M059J (cell line): ENCODE data around the gene LAMP2. TPM values are rescaled to one million over a fixed set of nuclear protein-coding genes. Genes with fewer than 3 reads are reported as not detected.
"Not testable (repeated sequence)": the region's sequence is repeated elsewhere in the genome, so short reads cannot be mapped to it uniquely, and the experiment has no call there.

Experiments used
- DNase-seq: peaks from one replicate; pipeline ENCODE4 v3.0.0-alpha.2; 2012; ENCODE audit warnings: low read depth
- total RNA-seq: library from RNA; depleted of rRNA; stranded (reverse); fragments of >200 nt; shearing (Covaris generic); gene quantifications from 2 replicates; pipeline ENCODE4 v1.2.3, GENCODE V29; 2014; rRNA removed

The LAMP2 gene
- 316 and 327 TPM in 2 replicates for total RNA-seq

DNA sequence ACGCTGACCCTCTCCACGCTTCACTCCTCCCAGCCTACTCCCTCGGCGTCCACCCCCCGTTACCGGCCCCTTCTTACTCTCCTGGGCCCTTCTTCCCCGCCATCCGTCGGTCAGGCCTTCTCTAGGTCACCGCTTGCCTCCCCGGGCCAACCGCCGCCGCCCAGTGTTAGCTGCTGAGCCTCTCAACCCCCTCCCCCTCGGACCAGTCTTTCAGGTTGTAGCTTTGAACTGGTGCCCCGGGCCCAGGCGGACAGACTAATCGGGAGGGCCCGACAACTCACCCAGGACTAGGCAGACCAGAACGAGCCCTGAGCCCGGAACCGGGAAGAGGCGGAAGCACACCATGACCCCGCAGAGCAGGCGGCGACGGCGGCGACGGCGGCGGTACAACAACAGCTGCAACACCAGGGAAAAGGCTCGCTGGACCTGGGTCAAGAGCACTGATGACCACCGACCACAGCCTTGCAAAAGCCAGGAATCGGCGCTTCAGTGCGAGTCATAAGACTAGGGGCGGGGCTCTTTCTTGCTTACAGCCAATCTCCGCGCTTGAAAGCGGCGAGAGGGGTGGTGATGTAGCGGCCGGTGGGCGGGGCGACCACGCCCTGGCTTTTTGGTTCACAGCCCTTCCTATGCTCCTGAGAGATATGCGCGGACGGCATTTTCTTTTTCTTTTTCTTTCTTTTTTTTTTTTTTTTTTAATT, at the start of gene LAMP2:
Gene LAMP2 (minus strand): TSS at position 472 of the 701 bp plus-strand sequence. CDS start 127 bp downstream, at position 345.
- DNase-seq = peak; percentile 96

DNA sequence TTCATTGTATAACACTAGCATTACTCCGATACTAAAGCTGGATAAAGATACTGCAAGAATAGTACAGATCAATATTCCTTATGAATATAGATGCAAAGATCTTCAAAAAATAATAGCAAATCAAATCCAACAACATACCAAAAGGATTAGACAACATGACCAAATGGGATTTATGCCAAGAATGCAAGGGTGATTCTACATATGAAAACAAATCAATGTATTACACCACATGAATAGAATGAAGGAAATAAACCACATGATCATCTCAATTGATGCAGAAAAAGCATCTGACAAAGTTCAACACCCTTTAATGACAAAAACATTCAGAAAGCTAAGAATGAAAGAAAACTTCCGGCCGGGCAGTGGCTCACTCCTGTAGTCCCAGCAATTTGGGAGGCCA, 48.8 kb upstream of the LAMP2 start:
- DNase-seq = peak; percentile 63

- DNase-seq = peak; percentile 42
Measured at GRCh38 chrX:120514236-120514635, 45.1 kb upstream of the LAMP2 start.

DNA sequence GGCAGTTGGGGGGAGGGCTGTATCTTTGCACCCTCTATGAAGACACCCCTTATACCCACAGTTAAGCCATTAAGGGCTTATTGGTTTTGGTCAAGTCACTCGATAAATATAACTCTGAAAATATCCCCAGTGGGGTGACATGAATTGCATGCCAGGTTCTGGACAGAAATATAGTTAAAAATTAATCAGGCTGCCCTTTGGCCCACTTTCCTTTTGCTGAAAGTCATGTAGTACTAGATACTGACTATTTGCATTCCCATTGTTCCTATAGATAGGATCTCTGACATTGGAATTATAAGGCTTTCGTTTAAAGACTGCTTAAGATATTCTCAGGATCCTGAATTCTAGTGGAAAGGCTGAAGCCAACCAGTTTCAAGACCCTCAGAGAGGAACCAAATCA, 43.5 kb upstream of the LAMP2 start:
- no peak for DNase-seq

GRCh38 chrX:120512222-120512621, 43.1 kb upstream of the LAMP2 start:
- DNase-seq = no peak

DNA sequence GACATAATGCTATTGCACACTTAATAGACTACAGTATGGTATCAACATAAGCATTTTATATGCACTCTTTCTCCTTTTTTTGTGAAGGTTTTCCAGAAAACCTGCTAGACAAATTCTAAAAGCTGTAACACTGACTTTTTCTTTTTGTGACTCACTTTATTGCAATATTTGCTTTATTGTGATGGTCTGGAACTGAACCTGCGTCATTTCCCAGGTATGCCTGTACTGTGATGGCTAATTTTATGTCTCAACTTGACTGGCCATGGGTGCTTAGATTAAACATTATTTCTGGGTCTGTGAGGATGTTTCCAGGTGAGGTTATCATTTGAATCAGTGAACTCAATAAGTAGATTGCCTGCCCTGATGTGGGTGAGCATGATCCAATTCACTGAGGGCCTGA, 35.5 kb upstream of the LAMP2 start:
- no peak for DNase-seq

DNA sequence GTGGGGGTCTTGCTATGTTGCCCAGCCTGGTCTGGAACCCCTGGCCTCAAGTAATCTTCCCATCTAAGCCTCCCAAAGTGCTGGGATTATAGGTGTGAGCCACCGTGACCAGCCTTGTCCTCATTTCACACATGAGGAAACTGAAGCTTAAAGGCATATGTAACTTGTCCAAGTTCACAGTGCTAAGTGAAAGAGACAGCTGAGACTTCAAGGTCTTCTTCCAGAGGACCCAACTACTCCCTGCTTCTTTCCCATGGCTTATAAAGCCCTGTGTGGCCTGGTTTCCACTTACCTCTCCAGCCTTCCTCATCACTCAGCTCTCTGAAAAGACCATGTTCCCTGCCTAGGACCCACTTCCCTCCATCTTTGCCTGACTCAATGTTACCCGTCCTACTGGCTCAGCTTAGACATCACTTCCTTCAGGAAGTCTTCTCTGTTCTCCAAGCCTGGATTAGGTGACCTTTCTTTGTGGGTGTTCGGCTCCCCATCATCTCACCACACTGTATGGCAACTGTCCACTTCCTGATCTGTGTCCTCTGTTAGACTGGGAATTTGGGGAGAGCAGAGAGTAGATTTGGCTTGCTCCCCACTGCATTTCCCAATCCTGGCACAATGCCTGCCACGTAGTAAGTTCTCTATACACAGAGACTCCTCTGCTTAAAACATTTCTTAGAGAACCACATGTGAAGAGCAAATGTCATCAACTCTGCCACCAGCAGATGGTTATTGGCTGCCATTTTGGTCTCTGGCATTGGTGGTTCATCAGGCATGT, 30.4 kb upstream of the LAMP2 start:
- DNase-seq = no peak

DNA sequence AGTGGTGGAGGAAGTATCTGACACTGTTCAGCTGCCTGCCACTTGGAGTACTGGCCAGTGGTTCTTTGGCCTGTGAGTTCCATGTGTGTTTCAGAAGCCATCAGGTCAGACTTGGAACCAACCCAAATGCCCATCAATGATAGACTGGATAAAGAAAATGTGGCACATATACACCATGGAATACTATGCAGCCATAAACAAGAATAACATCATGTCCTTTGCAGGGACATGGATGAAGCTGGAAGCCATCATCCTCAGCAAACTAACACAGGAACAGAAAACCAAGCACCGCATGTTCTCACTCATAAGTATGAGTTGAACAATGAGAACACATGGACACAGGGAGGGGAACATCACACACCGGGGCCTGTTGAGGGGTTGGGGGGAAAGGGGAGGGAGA, 21.0 kb upstream of the LAMP2 start:
- DNase-seq = not testable (repeated sequence)

DNA sequence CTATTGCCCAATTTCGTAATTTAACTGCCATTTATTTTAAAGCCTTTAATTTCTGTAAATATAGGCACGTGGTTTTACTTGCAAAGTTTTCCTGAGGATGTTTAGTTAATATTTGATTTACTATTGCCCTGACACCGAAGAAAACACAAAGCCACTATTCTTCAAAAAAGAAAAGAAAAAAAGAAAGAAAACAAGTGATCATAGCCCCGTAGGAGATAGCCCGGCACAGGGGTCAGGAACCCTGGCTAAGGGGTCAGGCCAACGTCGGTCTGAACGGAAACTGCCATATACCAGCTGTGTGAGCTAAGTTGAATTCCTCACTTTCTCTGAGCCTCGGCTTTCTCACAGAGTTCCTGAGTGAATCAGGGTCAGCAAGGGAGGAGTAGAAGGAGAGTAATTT, 17.7 kb upstream of the LAMP2 start:
- DNase-seq = no peak

DNA sequence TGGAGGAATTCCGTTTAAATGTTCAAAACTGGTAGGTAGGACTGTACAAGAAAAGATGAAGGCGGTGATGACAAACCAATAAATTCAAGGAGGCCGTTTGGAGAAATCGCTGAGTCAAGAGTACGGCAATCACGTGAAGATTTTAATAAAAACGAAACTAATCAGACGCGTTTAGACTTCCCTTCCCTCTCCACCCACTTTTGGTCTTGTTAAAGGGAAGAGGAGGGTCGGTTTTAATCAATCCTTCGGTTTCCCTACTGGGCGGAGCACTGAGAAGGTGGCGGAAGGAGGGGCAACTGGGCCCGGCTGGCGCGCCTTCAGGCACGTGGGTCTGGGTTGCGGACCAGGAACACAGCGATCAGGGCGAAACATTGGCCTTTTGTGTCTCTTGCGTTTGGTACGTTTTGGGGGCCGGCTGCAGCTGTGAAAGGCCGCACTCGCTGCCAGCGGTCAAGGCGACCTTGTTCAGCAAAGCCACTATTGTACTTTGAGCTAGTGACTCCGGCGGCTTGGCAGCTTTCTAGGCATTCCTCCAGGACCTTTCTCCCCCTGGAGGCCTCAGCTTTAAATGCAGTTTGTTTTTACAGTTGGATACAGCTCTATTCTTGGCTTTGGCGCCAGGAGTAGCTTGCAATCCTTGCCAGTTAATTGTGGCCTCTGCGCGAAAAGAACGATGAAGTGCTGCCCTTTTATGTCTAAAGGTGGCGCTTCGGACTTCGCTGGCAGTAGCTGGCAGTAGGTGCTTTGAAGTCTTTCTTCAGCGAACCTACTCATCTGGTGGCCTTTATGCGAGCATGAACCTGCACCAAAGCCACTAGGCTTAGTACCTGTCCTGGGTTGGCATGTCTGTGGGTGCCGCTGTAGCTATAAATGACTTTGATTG, 16.8 kb upstream of the LAMP2 start:
- DNase-seq = peak; percentile 93

DNA sequence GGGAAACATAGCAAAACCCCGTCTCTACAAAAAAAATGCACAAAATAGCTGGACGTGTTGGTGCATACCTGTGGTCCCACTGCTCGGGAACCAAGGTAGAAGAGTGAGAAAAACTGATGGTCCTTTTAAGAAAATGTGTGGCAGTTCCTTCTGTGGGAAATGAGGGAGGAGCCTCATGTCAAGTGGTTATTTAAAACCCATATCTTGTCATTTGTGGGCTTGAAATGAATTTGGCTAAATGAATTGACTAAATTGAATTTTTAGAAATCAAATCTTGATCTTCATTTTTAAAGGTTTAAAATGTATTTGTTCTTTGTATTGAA, 16.2 kb upstream of the LAMP2 start:
- no peak for DNase-seq

DNA sequence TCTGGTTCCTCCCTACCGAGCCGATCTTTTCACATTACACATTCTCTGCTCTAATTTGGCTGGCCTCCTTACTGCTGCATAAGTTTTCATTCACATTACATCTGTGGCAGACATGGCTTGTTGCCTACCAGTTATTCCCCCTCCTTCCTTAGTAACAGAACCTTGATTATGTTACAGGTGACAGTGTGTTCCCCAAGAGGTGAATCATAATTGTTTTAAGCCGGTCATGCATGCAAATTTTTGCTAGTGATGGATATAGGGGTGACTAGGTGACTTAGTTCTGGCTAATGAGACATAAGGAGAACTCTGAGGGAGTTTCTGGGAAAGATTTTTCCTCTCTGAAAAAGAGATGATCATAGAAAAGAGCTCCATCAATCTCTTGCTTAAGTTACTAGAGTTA, 8.4 kb upstream of the LAMP2 start:
- peak; percentile 74 for DNase-seq

DNA sequence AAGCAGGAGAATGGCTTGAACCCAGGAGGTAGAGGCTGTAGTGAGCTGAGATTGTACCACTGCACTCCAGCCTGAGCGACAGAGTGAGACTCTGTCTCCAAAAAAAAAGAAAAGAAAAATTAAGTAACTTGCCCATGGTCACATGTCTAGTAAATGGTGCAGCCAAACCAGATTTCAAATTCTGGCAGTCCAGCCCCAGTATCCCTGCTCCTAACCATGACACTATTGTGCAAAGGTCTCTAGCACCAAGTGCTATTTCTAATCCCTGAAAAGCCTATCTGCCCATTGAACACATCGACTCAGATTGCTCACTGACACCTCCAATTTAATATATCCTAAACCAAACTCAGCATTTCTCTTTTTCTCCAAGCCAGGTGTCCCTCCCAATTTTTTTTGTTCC, 7.6 kb upstream of the LAMP2 start:
- DNase-seq = no peak

GRCh38 chrX:120475447-120475846, 6.4 kb upstream of the LAMP2 start:
- DNase-seq = peak; percentile 45

DNA sequence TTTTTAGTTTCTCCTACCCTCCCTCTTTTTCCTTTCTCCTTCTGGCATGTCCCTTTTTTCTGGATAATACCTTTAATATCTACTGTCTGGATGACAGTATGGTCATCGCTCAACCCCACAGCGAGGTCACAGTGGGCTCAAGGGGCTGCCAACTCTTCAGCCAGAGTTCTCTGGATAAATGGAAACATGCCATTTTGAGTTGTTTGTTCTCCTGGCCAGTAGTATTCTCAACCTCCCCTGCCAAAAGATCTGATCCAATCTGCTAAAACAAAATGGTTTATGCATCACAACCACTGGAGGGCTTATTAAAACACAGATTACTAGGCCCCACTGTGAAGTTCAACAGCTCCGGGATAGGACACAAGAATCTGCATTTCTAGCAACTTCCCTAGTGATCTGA, 5.0 kb upstream of the LAMP2 start:
- no peak for DNase-seq

- not testable (repeated sequence) for DNase-seq
Measured at GRCh38 chrX:120469657-120470056, 561 bp upstream of the LAMP2 start.

- no peak for DNase-seq
Measured at GRCh38 chrX:120468479-120468824, 644 bp downstream of the LAMP2 start.

DNA sequence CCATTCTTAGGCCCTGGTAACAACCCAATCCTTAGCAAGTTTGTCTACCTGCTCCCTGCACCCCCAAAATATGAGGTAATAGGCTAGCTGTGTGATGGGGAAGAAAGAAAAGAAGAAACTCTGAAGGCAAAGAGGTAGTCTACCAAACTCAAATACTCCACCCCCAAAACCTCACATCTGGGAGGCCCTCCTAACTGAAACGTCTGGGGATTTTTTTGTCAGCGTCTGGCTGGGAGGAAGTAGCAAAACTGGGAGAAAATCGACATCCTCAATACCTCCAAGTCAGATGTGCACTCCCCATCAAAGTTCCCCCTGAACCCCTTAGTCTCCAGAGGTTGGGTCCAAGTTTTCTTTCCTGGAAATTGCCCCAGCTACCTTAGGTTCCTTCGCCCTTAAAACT, 1.0 kb downstream of the LAMP2 start:
- DNase-seq = no peak

DNA sequence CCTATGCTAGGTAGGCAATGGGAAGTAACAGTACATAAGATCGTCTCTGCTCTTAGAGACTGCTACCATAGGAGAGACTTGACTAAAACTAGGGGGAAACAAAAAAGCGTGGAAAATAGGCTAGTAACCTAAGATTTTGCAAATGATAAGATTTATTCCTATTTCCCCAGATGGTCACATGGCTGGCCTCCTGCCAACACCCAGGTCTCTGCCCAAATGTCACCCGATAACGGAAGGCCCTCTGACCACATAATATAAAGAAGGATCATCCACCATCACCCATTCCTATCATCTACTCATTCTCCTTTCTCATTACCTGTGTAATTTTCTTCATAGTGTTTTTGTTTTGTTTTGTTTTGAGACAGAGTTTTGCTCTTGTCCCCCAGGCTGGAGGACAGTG, 4.7 kb downstream of the LAMP2 start:
- DNase-seq = no peak

GRCh38 chrX:120463241-120463640, 5.9 kb downstream of the LAMP2 start:
- DNase-seq = peak; percentile 38

GRCh38 chrX:120462370-120462769, 6.7 kb downstream of the LAMP2 start:
- DNase-seq = no peak

DNA sequence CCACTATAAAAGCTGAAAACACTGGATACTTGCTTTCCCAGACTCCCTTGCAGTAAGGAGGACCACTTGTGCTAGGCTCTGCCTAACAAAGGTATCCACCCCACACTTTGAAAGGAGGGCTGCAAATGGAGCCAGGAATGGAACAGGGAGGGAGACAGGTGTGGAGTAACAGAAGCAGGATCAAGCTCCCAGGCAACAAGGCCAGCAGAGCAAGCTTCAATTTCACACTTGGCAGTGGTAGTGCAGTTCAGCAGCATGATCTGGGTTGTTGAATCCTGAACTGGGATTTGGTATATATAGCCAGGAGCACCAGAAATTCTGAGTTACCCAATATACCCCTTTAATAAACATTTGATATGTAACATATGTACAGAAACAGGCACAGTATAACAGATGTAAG, 9.8 kb downstream of the LAMP2 start:
- DNase-seq = no peak

- peak; percentile 94 for DNase-seq
Measured at GRCh38 chrX:120457766-120458180, 11.3 kb downstream of the LAMP2 start.
